ENCODE data around the gene KCTD1. TPM values are rescaled to one million over a fixed set of nuclear protein-coding genes. Genes with fewer than 3 reads are reported as not detected.

Gene KCTD1
- total and polyA plus RNA-seq, 4 donors: 0.78 to 2.9 (median 2.0) TPM

GRCh38 chr18:26465431-26465830 is 82.9 kb downstream of the KCTD1 start:
- Histone ChIP-seq H3K27me3 (ENCODE audit: control insufficient read depth in 4 of 4, insufficient read depth in 4 of 4, low read length in 3 of 4) (no peaks in the 10 kb centered on the region), H3K9me3 (ENCODE audit: control insufficient read depth in 4 of 4, low read length in 3 of 4) (no peaks in the 10 kb centered on the region), H3K36me3 (ENCODE audit: control insufficient read depth in 4 of 4, insufficient read depth in 3 of 4, low read depth in 1 of 4, low read length in 3 of 4) (no peaks in the 10 kb centered on the region), H3K4me1 (ENCODE audit: control insufficient read depth in 4 of 4, insufficient read depth in 4 of 4, low read length in 3 of 4) (no peaks in the 10 kb centered on the region), H3K27ac (ENCODE audit: low read depth in 1 of 2, low read length in 2 of 2) (no peak overlapping the region), H3K9ac (ENCODE audit: low read depth in 1 of 2, low read length in 2 of 2) (no peak overlapping the region), H3K4me3 (ENCODE audit: low read depth in 1 of 3, low read length in 3 of 3) (no peak overlapping the region)
- no peak for TF ChIP-seq ATF3 (IDR thresholded peaks at IDR 0.05)
- no peak for TF ChIP-seq TAF1 (conservative IDR thresholded peaks at IDR 0.05)
- TF ChIP-seq YY1 (IDR thresholded peaks at IDR 0.05): no peak
- no peak for TF ChIP-seq RAD21 (IDR thresholded peaks at IDR 0.05)
- TF ChIP-seq REST (IDR thresholded peaks at IDR 0.05): no peak
- TF ChIP-seq HNF4G (IDR thresholded peaks at IDR 0.05): no peak
- TF ChIP-seq EGR1 (IDR thresholded peaks at IDR 0.05; ENCODE audit: low read depth in 2 of 2): no peak
- TF ChIP-seq MAX (IDR thresholded peaks at IDR 0.05): no peak
- no peak for TF ChIP-seq SP1 (IDR thresholded peaks at IDR 0.05)
- no peak for TF ChIP-seq RXRA (IDR thresholded peaks at IDR 0.05)
- no peak for TF ChIP-seq FOXA1 (IDR thresholded peaks at IDR 0.05)
- DNase-seq (ENCODE audit: low spot score): no peak
- 97% methylated on average over 12 of the region's 12 CpGs for WGBS

GRCh38 chr18:26464128-26465011 is 84.0 kb downstream of the KCTD1 start:
- no peak overlapping the region for H3K9ac ChIP-seq (ENCODE audit: low read depth in 1 of 2, low read length in 2 of 2)
- 86% methylated on average over 11 of the region's 11 CpGs for WGBS
- TF ChIP-seq SP1 (IDR thresholded peaks at IDR 0.05) (no peak), MAX (IDR thresholded peaks at IDR 0.05) (no peak), GABPA (IDR thresholded peaks at IDR 0.05 in 1 of 2, conservative IDR thresholded peaks at IDR 0.05 in 1 of 2) (no peak), FOXA2 (IDR thresholded peaks at IDR 0.05) (no peak), JUND (IDR thresholded peaks at IDR 0.05) (no peak), REST (IDR thresholded peaks at IDR 0.05) (no peak), HNF4G (IDR thresholded peaks at IDR 0.05) (no peak), ZBTB33 (IDR thresholded peaks at IDR 0.05) (no peak), FOXA1 (IDR thresholded peaks at IDR 0.05) (no peak), ATF3 (IDR thresholded peaks at IDR 0.05) (no peak), NR2F2 (IDR thresholded peaks at IDR 0.05) (no peak), HNF4A (conservative IDR thresholded peaks at IDR 0.05) (no peak), YY1 (IDR thresholded peaks at IDR 0.05) (no peak)
- no peaks in the 10 kb centered on the region for H3K4me1 ChIP-seq (ENCODE audit: control insufficient read depth in 4 of 4, insufficient read depth in 4 of 4, low read length in 3 of 4)
- DNase-seq (ENCODE audit: low spot score): no peak
- no peaks in the 10 kb centered on the region for H3K36me3 ChIP-seq (ENCODE audit: control insufficient read depth in 4 of 4, insufficient read depth in 3 of 4, low read depth in 1 of 4, low read length in 3 of 4)
- H3K9me3 ChIP-seq (ENCODE audit: control insufficient read depth in 4 of 4, low read length in 3 of 4): no peaks in the 10 kb centered on the region
- no peak overlapping the region for H3K4me3 ChIP-seq (ENCODE audit: low read depth in 1 of 3, low read length in 3 of 3)
- no peak overlapping the region for H3K27ac ChIP-seq (ENCODE audit: low read depth in 1 of 2, low read length in 2 of 2)
- H3K27me3 ChIP-seq (ENCODE audit: control insufficient read depth in 4 of 4, insufficient read depth in 4 of 4, low read length in 3 of 4): no peaks in the 10 kb centered on the region
